M059J (cell line): ENCODE measurements around the gene LIMD2. TPM values are rescaled to one million over a fixed set of nuclear protein-coding genes. Genes with fewer than 3 reads are reported as not detected.

ENCODE experiments used
- DNase-seq: peaks from one replicate; pipeline ENCODE4 v3.0.0-alpha.2; 2012; ENCODE audit warnings: low read depth
- total RNA-seq: library from RNA; depleted of rRNA; stranded (reverse); fragments of >200 nt; shearing (Covaris generic); gene quantifications from 2 replicates; pipeline ENCODE4 v1.2.3, GENCODE V29; 2014

The LIMD2 gene
- total RNA-seq, 1 experiment from 2014 or later, result 6.8 TPM

DNA sequence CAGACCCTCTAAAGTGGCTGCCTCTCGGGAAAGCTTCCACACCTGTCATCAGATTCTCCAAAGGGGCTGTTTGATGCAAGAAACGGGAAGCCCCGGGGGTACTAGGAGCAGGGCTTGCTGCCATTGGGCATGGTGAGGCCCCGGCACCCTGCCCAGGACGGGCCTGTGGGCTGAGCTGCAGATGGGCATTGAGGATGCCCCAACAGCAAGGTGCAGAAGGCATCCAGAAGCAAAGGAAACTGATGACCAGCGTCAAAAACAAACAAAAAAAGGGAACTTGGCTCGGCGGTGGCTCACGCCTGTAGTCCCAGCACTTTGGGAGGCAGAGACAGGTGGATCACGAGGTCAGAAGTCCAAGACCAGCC is 1.5 kb upstream of the LIMD2 start:
- DNase-seq, result no peak

DNA sequence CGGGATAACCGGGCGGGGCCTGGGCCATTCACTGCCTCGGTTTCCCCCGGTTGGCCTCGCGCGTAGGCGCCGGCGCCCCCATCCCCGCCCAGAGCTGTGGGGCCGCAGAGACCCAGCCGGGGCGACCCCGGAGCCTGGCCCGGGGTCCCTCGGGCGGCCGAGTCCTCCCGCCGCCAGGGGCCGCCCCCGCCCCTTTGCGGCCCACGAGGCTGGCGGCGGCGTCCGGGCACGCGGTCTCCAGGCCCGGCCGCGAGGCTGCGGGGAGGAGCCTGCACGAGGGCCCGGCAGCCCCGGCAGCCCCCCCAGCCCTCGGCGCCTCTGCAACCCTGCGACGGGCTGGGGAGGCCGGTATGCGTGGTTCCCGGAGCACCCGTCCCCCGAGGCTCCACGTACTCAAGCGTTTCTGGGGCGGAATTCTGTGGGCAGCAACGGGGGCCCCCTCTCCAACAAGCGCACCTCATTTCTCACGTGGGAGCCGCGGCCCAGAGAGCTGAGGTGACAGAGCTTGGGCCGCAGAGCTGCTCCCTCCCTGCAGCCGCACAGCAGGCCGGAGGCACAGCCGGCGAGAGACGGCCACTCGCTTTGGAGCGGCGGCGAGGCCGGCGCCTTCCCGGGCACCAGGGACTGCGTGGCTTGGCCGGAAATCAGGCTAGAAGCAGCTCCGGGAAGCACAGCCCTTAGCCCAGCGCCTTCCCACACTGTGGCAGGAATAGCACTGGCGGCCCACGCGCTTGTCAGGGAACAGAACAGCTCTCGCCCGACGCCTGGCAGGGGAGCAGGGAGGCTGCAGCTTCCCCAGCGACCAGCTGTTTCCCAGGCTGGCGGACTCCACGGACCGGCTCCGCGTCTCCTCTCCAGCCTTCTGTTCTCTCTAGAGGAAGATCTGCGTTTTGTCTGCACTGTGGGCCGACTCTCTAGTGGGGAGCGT is 867 bp upstream of the LIMD2 start:
- DNase-seq, result no peak

DNA sequence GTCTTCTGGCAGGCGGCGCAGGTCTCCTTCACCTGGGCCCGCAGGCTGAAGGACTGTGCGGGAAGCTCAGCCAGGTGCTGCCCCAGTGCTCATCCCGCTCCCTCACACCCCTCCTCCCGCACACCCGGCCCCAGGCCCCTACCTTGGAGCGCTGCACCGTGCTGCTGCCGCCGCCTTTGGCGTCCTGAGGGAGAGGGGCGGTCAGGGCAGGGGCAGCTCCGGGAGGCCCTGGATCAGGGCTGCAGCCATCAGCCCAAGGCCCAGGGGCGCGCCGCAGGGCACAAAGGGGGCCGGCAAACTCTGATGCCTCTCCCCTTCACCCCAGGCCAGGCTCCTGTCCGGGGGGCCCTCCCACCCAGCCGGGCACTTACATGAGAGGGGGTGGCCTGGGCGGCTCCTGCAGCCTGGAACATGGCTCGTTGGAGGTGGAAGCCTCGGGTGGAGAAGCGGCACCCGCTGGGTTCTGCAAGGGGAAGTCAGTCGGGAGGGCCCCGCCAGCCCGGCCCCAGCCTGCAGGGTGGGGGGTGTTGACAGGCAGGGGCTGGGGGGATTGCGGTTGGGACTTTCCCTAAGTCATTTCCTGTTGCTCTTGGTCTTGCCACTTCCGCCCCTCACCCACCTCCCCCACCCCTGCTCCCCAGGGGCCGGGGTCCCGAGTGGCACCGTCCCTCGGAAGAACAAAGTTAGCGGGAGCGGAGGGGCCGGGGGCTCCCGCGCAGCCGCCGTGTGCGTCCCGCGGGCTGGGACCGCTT is 863 bp downstream of the LIMD2 start:
- DNase-seq, result no peak

DNA sequence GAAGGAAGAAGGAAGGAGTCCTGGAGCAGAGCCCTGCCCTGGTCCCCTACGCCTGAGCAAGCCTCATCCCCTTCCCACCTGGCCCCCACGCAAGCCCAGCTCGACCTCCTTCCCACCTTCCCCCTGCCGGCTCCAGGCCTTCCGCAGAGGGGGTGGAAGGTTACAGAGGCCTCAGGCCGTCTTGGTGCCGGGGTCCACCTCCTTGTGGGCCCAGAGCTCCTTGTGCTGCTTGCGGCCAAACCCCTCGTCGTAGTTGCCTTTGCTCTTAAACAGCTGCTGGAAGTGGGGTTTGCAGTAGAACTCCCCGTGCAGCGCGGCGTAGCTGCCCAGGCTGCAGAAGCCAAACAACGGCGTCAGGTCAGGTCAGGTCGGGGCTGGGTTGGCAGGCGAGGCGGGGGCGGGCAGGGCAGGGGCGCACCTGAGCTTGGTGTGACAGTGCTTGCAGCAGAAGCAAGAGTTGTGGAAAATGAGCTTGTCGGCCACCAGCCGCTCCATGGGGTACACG is 1.5 kb downstream of the LIMD2 start:
- no peak for DNase-seq

DNA sequence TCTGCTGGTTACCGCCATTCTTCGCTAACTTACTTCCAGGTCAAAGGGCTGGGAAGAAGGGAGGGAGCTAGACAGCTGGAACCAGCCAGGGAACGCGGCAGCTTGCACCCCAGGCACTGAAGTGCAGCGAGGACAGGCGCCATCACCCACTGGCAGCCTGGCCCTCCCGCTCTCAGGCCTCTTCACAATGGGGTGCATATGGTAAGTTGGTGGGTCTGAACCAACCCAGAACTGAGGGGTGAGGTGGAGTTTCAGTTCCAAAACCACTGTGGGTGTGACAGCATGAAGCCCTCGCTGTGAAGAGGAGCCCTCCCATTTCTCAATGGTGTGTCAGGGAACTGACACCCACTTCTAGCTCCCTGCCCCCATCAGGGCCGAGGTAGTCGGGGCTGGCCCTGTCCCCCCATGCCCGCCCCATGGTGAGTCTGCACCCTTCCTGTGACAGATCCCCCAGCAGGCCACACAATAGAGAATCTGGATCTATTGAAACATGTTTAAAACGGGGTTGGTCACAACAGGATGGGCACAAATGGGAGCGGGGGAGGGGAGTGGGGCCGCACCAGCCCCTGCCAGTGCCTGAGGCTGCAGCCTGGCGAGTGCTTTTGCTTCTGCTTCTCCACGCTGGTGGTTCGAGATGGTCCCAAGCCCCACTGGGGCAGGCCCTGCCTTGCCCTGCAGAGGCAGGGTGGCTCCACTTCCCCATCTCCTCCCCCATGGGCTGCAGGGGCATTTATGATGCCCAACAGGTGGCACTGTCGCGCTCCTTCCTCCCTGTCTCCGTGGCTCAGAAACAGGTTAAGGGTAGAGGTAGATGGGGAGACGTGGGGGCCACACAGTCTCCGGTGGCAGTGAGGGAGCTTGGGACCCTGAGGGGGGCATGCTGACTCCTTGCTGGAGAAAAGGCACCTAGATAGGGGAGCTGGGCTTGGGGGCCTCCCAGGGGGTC is 2.3 kb downstream of the LIMD2 start:
- DNase-seq, result peak; percentile 34

DNA sequence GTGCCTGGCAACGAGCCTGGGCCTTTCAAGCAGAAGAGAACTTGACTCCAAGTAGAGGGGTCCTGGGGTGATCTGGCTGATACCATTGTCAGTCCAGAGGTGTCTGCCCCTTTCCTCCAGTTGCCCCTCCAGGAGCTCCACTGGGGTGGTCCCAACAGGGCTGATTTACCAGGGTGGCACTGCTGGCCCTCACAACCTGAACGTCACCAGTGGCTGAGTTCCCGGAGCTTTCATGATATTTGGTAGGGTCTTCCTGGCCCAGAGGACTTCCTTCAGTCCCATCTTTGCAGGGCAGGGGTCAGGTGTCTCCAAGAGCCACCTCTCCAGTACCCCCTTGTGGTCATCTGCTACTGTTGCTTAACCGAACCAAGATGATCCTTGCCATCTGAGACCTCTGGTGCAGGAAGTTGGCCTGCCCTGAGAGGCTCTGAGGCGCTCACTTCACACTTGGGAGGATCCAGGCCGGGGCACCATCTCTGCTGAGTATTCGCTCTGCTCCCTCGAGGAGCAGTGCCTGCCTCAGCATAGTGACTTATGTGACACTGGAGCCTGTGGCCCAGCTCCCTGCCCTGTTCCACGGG is 3.5 kb downstream of the LIMD2 start:
- DNase-seq, result peak; percentile 55

DNA sequence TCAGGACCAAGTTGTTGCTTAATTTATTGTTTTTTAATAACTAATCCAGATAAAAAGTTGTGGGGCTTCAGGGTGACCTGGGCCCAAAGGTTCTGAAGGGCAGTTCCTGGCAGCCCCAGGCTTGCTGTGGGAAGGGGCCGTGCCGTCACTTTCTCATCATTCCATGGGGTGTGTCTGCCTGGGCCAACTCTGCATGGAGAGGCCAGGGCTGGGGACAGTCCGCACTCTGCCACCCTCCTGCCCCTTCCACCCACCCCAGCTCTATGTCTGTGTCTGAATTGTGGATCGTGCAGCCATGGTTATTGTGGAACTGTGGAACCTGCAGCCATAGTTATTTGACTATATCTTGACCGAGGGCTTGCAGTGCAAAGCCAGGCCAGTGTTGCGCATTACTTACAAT is 4.0 kb downstream of the LIMD2 start:
- no peak for DNase-seq

DNA sequence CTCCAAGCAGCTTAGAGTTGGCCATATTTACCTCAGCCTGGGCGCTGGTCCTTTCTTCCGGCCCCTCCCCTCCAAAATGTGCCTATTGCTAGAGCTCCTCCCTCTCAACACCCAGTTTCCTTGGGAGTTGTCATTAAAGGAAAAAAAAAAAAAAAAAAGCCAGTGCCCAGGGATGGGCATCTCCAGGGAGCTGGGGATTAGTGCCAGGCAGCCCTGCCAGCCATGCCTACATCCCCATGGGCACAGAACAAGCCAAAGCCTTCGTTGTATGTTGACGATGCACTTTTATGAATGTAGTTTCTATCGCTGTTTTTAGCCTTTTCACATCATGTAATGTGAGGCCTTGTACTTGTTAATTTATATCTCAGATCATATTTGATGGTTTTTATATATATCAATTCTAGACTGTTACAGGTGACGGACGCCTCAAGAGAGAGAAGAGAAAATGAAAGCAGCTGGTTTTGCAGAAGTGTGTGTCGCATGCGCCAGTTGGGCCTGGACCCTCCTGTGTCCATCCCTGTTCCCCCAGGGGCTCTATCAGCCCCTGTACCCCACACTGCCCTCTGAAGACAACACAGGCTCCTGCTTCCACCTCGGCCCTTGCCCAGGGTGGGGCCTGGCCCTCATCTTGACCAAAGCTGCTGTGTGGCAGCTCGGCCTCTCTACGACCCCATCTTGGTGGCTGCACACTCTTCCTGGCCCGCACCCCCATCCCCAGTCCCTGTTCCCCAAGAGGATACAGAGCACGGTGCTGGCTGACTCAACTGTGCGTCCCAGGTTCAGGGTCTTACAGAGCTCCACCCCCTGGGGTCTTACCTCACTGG is 4.8 kb downstream of the LIMD2 start:
- no peak for DNase-seq

DNA sequence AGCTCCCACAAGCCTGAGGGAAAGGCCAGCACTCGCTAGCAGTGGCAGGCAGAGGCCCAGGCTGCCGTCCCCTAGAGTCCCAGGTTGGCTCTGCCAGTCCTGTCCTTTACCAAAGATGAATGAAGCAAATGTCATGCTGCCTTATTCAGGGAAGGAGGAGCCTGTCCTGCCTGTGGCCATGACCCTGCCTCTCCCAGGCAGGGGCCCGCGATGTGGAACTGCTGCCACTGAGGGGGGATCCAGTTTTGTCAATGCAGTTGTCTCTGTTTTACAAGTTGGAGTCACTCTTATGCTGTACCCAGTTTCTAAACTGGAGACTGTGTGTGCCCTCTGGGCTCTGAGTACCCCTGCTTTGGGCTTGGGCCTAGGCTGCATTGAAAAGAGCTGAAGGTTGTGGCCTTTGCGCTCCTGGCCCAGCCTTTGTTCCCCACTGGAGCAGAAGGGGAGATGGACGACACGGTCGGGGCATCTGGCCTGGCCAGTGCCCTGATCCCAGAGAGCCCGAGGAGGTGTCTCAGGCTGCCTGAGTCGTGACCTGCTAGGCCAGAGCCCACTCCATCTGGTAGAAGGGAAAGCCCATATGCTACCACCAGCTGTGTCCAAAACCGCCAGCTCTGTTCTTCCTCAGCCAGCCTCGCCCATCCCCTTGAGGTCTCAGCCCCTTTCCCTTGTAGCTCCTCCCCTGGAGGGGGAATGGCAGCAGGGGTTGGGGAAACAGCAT is 5.5 kb downstream of the LIMD2 start:
- no peak for DNase-seq

DNA sequence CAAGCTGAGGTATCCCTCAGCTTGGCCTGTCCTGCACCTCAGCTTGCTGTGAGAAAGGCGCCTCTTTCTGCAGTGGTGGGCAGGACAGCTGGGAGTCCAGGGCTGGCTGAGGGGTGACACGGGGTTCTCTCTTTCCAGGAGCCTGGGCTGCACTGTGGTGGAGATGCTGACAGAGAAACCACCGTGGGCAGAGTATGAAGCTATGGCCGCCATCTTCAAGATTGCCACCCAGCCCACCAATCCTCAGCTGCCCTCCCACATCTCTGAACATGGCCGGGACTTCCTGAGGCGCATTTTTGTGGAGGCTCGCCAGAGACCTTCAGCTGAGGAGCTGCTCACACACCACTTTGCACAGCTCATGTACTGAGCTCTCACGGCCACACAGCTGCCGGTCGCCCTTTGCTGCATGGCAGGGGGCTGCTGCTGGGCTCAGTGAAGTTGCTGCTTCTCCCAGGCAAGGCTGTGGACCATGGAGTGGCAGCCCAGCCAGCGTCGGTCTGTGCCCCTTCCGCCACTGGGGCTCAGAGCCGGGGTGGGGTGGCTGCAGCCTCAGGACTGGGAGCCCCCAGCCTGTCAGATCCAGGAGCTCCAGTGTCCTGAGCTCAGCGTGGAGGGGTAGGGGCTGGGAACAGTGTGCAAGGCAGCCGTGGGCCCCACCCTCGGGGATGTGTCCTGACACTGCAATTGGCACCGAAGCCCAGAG is 6.4 kb downstream of the LIMD2 start:
- DNase-seq, result no peak

DNA sequence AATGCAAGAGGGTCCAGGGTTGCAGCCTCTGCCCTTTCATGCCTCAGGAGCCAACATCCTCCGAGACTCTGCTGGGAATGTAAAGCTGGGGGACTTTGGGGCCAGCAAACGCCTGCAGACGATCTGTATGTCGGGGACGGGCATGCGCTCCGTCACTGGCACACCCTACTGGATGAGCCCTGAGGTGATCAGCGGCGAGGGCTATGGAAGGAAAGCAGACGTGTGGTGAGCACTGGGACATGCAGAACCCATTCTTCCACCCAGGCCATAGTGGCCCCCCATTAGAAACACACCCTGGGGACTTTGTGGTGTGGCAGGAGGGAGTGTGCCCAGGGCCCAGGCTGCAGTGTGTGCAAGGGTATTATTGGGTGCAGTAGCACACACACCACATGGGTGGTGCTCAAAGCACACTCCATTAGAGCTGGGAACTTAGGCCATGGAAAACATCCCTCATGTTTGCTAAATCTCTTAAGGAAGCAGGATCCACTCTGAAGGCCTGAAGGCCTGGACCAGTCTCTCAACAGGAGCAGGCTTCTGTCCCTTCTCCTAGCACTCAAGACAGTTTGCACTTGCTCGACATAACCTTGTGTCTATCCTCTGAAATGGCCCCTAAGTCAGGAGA is 7.6 kb downstream of the LIMD2 start:
- no peak for DNase-seq

DNA sequence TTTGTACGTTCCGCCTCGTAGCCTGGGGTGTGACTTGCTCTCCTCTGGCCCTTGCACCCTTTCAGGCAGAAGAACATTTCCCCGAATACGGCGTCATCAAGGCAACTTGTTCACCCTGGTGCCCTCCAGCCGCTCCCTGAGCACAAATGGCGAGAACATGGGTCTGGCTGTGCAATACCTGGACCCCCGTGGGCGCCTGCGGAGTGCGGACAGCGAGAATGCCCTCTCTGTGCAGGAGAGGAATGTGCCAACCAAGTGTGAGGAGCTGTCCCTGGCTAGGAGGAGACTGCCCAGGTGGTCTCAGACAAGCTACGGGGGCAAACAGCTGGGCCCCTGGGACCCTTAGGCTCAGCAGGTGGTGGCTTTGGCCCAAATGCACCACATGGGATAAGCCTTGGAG is 10.4 kb downstream of the LIMD2 start:
- DNase-seq, result no peak

DNA sequence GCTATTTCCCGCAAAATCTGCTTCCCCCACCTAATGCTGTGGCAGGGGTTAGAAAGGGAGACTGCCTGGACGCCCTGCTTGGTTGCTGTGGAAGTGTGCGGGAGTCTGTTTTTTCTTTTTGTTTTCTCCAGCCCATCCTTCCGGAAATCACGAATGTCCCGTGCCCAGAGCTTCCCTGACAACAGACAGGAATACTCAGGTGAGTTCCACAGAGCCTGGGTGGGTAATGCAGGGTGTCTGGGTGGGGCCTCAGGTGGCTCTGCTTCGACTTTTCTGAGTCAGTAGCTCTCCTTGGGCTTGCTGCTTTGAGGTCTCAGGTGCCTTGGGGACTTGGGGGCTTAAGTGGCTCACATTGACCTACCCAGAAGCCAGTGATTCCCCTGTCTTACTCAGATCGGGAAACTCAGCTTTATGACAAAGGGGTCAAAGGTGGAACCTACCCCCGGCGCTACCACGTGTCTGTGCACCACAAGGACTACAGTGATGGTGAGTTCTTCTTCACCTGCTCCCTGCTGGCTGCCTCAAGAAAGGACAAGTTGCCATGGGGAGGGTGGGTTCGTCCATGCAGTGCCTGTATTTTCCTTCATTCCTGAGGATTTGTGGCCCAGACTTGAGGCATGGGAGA is 11.4 kb downstream of the LIMD2 start:
- DNase-seq, result no peak

DNA sequence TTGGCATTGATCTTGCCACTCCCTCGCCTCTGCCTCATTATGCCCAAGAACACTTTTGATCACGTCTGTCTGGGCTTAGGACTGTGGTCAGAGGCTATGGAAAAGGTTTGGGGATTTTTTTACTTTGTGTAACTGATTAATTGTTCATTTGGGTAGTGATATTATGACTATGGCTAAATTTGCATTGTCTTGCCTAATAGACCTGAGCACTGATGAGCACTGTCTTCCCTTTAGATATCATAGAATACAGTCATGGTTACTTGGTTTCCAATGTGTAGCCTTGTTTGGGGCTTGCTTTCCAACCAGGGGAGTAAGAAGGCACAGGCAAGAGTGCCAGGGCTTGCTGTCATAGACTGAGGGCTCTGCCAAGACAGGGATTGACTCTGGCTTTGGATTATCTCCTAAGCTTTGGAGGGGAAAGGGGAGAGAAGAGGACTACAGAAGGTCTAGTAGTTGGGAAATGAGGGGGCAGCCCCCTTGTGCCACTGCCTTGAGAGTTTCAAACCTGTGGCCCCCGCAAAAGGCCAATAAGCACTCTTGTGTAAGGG is 13.7 kb downstream of the LIMD2 start:
- DNase-seq, result no peak

DNA sequence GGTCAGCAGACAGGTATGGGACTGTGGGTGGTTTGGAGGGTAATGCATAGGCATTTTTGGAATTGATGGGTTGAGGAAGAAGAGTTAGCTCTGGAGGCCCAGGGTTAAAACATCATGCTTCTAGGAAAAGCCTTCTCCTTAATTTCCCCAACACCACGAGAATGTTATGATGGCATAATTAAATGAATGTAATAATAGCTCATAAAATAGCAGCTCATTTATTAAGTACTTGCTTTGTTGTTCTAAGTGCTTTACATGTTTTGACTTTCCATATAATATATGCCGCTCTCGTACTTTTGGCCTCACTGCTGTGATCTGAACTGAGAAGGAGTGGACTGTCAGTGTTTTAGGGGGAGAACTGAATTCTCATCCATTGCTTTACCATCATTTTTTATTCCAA is 14.3 kb downstream of the LIMD2 start:
- DNase-seq, result no peak

DNA sequence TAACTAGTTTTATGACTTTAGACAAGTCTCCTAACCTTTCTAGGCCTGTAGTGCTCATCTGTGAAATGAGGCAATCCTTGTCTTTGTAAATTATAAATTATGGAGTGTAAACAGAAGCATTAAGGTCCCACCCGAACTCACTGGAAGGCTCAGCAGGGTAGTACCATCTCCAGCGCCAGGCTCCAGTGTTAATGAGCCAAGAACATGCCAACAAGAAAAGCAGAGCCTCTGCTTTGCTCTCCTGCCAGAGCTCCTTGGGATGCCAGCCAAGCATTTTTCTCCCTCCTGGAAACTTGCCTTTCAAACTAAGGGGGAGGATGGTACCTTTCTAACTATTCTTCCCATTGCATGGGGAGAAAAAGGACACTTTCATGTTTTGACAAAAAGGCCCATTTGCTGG is 14.9 kb downstream of the LIMD2 start:
- no peak for DNase-seq

DNA sequence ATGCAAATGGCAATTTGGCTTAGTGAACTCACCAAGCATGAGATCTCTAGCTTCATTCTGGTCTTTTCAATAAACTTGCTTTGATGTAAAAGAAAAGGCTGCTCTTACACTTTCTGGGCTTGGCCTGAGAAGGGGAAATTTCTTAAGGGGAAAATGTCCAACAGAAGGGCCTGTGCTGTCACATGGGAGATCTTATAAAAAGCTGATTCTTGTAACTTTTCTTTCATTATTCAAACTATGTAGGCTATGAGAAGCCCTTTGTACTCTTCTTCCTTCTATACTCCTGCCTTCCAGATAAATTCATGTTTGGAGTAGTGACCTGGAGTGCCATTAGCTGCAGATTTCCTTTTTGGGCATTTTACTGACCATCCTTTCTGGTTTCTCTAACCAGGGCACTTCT is 16.9 kb downstream of the LIMD2 start:
- no peak for DNase-seq

DNA sequence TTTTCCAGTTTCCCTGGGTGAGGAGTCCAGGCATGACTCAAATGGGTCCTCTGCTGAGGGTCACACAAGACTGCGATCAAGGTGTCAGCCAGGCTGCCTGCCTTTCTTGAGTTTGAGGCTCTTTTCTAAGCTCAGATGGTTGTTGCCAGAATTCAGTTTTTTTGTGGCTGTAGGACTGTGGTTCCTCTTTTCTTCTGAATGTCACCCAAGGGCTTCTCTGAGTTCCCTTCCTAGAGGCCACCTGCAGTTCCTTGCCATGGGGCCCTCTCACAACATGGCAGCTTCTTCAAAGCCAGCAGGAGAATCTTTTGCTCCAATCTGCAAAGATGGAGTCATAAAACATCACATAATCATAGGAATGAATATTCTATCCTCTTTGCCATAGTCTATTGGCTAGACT is 17.5 kb downstream of the LIMD2 start:
- DNase-seq, result no peak
